ENCODE measurements around the gene CD69.

The CD69 gene

GRCh38 chr12:9808504-9808903 lies 47.8 kb upstream of the CD69 start:
- no peak overlapping the region for H3K4me2 ChIP-seq (ENCODE audit: low read depth, low read length, poor library complexity, severe bottlenecking)
- no peaks in the 10 kb centered on the region for H3K27me3 ChIP-seq (ENCODE audit: low read length)
- no peaks in the 10 kb centered on the region for H3K79me2 ChIP-seq (ENCODE audit: insufficient read depth, low read length)
- H3K36me3 ChIP-seq (ENCODE audit: low read length), result no peaks in the 10 kb centered on the region
- no peaks in the 10 kb centered on the region for H3K9me3 ChIP-seq (ENCODE audit: insufficient read depth, low read length)
- no peak overlapping the region for H2AFZ ChIP-seq (ENCODE audit: low read depth, low read length, severe bottlenecking)
- no peak overlapping the region for H3K4me3 ChIP-seq (ENCODE audit: insufficient read depth, low read length, poor library complexity, severe bottlenecking)
- H3K27ac ChIP-seq (ENCODE audit: low read depth, low read length), result no peak overlapping the region
- H3K9me2 ChIP-seq (replicated peaks; ENCODE audit: insufficient read depth, low read length), result no peaks in the 10 kb centered on the region
- no peak for TF ChIP-seq EZH2phosphoT487 (conservative IDR thresholded peaks at IDR 0.05; ENCODE audit: low read length)
- TF ChIP-seq CTCF (IDR thresholded peaks at IDR 0.05; ENCODE audit: insufficient read depth, low read length, poor library complexity, severe bottlenecking), result no peak
- H4K20me1 ChIP-seq (ENCODE audit: low read depth, low read length), result no peaks in the 10 kb centered on the region
- no peak overlapping the region for H3K9ac ChIP-seq (ENCODE audit: low read length)
- no peaks in the 10 kb centered on the region for H3F3A ChIP-seq (ENCODE audit: insufficient read depth)

DNA sequence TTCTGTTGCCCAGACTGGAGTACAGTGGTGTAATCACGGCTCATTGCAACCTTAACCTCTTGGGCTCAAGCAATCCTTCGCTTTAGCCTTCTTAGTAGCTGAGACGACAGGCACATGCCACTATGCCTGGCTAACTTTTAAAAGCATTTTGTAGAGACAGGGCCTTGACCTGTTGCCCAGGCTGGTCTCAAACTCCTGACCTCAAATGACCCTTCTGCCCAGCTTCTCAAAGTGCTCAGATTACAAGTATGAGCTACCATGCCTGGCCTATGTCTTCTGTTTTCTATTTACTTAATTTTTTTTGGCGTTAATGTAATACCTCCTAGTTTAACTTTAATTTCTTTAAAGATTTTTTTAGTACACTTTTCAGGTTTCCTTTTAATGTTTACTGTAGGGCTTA lies 46.0 kb upstream of the CD69 start:
- H3K9me2 ChIP-seq (replicated peaks; ENCODE audit: insufficient read depth, low read length), result no peaks in the 10 kb centered on the region
- no peaks in the 10 kb centered on the region for H3F3A ChIP-seq (ENCODE audit: insufficient read depth)
- H2AFZ ChIP-seq (ENCODE audit: low read depth, low read length, severe bottlenecking), result no peak overlapping the region
- H3K27ac ChIP-seq (ENCODE audit: low read depth, low read length), result no peak overlapping the region
- no peak overlapping the region for H3K4me2 ChIP-seq (ENCODE audit: low read depth, low read length, poor library complexity, severe bottlenecking)
- H3K4me3 ChIP-seq (ENCODE audit: insufficient read depth, low read length, poor library complexity, severe bottlenecking), result no peak overlapping the region
- H3K79me2 ChIP-seq (ENCODE audit: insufficient read depth, low read length), result no peaks in the 10 kb centered on the region
- H3K9me3 ChIP-seq (ENCODE audit: insufficient read depth, low read length), result no peaks in the 10 kb centered on the region
- H3K36me3 ChIP-seq (ENCODE audit: low read length), result no peaks in the 10 kb centered on the region
- no peak overlapping the region for H3K9ac ChIP-seq (ENCODE audit: low read length)
- H4K20me1 ChIP-seq (ENCODE audit: low read depth, low read length), result no peaks in the 10 kb centered on the region
- no peaks in the 10 kb centered on the region for H3K27me3 ChIP-seq (ENCODE audit: low read length)
- TF ChIP-seq CTCF (IDR thresholded peaks at IDR 0.05; ENCODE audit: insufficient read depth, low read length, poor library complexity, severe bottlenecking) (no peak), EZH2phosphoT487 (conservative IDR thresholded peaks at IDR 0.05; ENCODE audit: low read length) (no peak)

- Histone ChIP-seq H3K27me3 (ENCODE audit: low read length) (no peaks in the 10 kb centered on the region), H3K9me2 (replicated peaks; ENCODE audit: insufficient read depth, low read length) (no peaks in the 10 kb centered on the region), H3K36me3 (ENCODE audit: low read length) (no peaks in the 10 kb centered on the region)
These were observed 45.2 kb upstream of the CD69 start for GRCh38 chr12:9805883-9806282.

More at GRCh38 chr12:9805883-9806282, 45.2 kb upstream of the CD69 start:
- no peak overlapping the region for H2AFZ ChIP-seq (ENCODE audit: low read depth, low read length, severe bottlenecking)
- H3K79me2 ChIP-seq (ENCODE audit: insufficient read depth, low read length), result no peaks in the 10 kb centered on the region
- TF ChIP-seq CTCF (IDR thresholded peaks at IDR 0.05; ENCODE audit: insufficient read depth, low read length, poor library complexity, severe bottlenecking), result no peak
- TF ChIP-seq EZH2phosphoT487 (conservative IDR thresholded peaks at IDR 0.05; ENCODE audit: low read length), result no peak
- H3K4me3 ChIP-seq (ENCODE audit: insufficient read depth, low read length, poor library complexity, severe bottlenecking), result no peak overlapping the region
- H4K20me1 ChIP-seq (ENCODE audit: low read depth, low read length), result no peaks in the 10 kb centered on the region
- H3K27ac ChIP-seq (ENCODE audit: low read depth, low read length), result no peak overlapping the region
- H3F3A ChIP-seq (ENCODE audit: insufficient read depth), result no peaks in the 10 kb centered on the region
- H3K9ac ChIP-seq (ENCODE audit: low read length), result no peak overlapping the region
- H3K4me2 ChIP-seq (ENCODE audit: low read depth, low read length, poor library complexity, severe bottlenecking), result no peak overlapping the region
- H3K9me3 ChIP-seq (ENCODE audit: insufficient read depth, low read length), result no peaks in the 10 kb centered on the region

Measured in SU-DHL-6 (cell line).